Fibroblast of gingiva (primary cell): Measurements from ENCODE around the gene TUBB4B.

Experiments used
- DNase-seq: peaks from one replicate; pipeline ENCODE4 v3.0.0-alpha.2; 2011; ENCODE audit warnings: low read depth

TUBB4B gene

GRCh38 chr9:137251490-137252268 is 10.6 kb downstream of the TUBB4B start:
- no peak for DNase-seq

GRCh38 chr9:137252555-137253506 is 11.7 kb downstream of the TUBB4B start:
- no peak for DNase-seq

GRCh38 chr9:137253717-137254623 is 12.9 kb downstream of the TUBB4B start:
- DNase-seq: no peak

GRCh38 chr9:137254624-137255447 is 13.7 kb downstream of the TUBB4B start, which contains the start of gene NELFB:
NELFB (plus strand) TSS chr9:137255327.
- DNase-seq: peak; percentile 84

GRCh38 chr9:137255448-137256114 is 14.5 kb downstream of the TUBB4B start:
- DNase-seq: no peak

- DNase-seq: no peak
Observed at GRCh38 chr9:137256362-137256761, 15.3 kb downstream of the TUBB4B start.

GRCh38 chr9:137256856-137257255 is 15.8 kb downstream of the TUBB4B start:
- no peak for DNase-seq

GRCh38 chr9:137262173-137262908 is 21.3 kb downstream of the TUBB4B start:
- DNase-seq: peak; percentile 51

GRCh38 chr9:137262909-137263285 is 21.8 kb downstream of the TUBB4B start:
- no peak for DNase-seq

GRCh38 chr9:137263506-137263905 is 22.4 kb downstream of the TUBB4B start:
- no peak for DNase-seq

- DNase-seq: no peak
Observed at GRCh38 chr9:137264067-137264466, 23.0 kb downstream of the TUBB4B start.

- no peak for DNase-seq
Observed at GRCh38 chr9:137265496-137266161, 24.5 kb downstream of the TUBB4B start.

GRCh38 chr9:137266162-137266527 is 25.1 kb downstream of the TUBB4B start:
- DNase-seq: no peak

- DNase-seq: no peak
Observed at GRCh38 chr9:137266585-137267453, 25.7 kb downstream of the TUBB4B start.

- DNase-seq: no peak
Observed at GRCh38 chr9:137267933-137268355, 26.9 kb downstream of the TUBB4B start.

- DNase-seq: no peak
Observed at GRCh38 chr9:137268538-137269201, 27.6 kb downstream of the TUBB4B start.

GRCh38 chr9:137269231-137269772 is 28.2 kb downstream of the TUBB4B start:
- DNase-seq: peak; percentile 91
